Mesenchymal stem cell (in vitro differentiated cells and primary cell): ENCODE results near the gene LAMA5.

Source experiments
- DNase-seq: peaks from one replicate; pipeline ENCODE4 v3.0.0-alpha.2; 2013
- H2AFZ ChIP-seq: one replicate; pipeline ENCODE4 v1.6.1; 2013; ENCODE audit warnings: low read depth, mild to moderate bottlenecking, control low read depth, inconsistent platforms, low read length, moderate library complexity
- H2AK5ac ChIP-seq: 2 replicates; pipeline ENCODE4 v1.6.1; 2013; ENCODE audit warnings: low read length, moderate library complexity, mild to moderate bottlenecking, inconsistent platforms; ENCODE audit not compliant: severe bottlenecking
- H2BK120ac ChIP-seq: one replicate; pipeline ENCODE4 v1.6.1; 2013; ENCODE audit warnings: low read depth, mild to moderate bottlenecking, inconsistent platforms, low read length, moderate library complexity
- H2BK12ac ChIP-seq, 2 experiments: one replicate each; pipeline ENCODE4 v1.6.1; 2013; ENCODE audit warnings: inconsistent platforms in 2 of 2, low read length in 2 of 2, mild to moderate bottlenecking in 2 of 2, moderate library complexity in 2 of 2, control low read depth in 1 of 2
- H2BK15ac ChIP-seq: one replicate; pipeline ENCODE4 v1.6.1; 2013; ENCODE audit warnings: mild to moderate bottlenecking, low read depth, inconsistent platforms; ENCODE audit not compliant: poor library complexity, severe bottlenecking
- H2BK5ac ChIP-seq: 2 replicates; pipeline ENCODE4 v1.6.1; 2013; ENCODE audit warnings: low read depth, mild to moderate bottlenecking, low read length, control low read depth, inconsistent platforms; ENCODE audit not compliant: poor library complexity, severe bottlenecking
- H3K14ac ChIP-seq, 2 experiments: one replicate each; pipeline ENCODE4 v1.6.1; 2013; ENCODE audit warnings: inconsistent platforms in 2 of 2, low read length in 2 of 2, control low read depth in 1 of 2, mild to moderate bottlenecking in 1 of 2, moderate library complexity in 1 of 2
- H3K18ac ChIP-seq, 2 experiments: one replicate each; pipeline ENCODE4 v1.6.1; 2013; ENCODE audit warnings: inconsistent platforms in 2 of 2, low read length in 2 of 2, control low read depth in 1 of 2, low read depth in 1 of 2, mild to moderate bottlenecking in 1 of 2
- H3K23ac ChIP-seq, 2 experiments: one replicate each; pipeline ENCODE4 v1.6.1; 2013; ENCODE audit warnings: inconsistent platforms in 2 of 2, low read length in 2 of 2, mild to moderate bottlenecking in 2 of 2, moderate library complexity in 2 of 2, control low read depth in 1 of 2
- H3K27ac ChIP-seq: 2 replicates; pipeline ENCODE4 v1.5.1; 2013; ENCODE audit warnings: mild to moderate bottlenecking, moderate library complexity, low read length, control low read depth, inconsistent platforms; ENCODE audit not compliant: poor library complexity, severe bottlenecking
- H3K27me3 ChIP-seq, 2 experiments: 2 replicates each; pipeline versions ENCODE4 v1.6.1 to v1.7.0; 2013; ENCODE audit warnings: low read length in 2 of 2, mild to moderate bottlenecking in 2 of 2, moderate library complexity in 2 of 2, control low read depth in 1 of 2, inconsistent platforms in 1 of 2; ENCODE audit not compliant: control insufficient read depth in 1 of 2, insufficient read depth in 1 of 2
- H3K36me3 ChIP-seq, 2 experiments: 2 replicates each; pipeline versions ENCODE4 v1.6.1 to v1.7.0; 2013; ENCODE audit warnings: low read length in 2 of 2, control low read depth in 1 of 2, inconsistent platforms in 1 of 2, low read depth in 1 of 2, mild to moderate bottlenecking in 1 of 2; ENCODE audit not compliant: insufficient read depth in 2 of 2, control insufficient read depth in 1 of 2
- H3K4ac ChIP-seq, 2 experiments: one replicate each; pipeline ENCODE4 v1.6.1; 2013; ENCODE audit warnings: inconsistent platforms in 2 of 2, low read length in 2 of 2, mild to moderate bottlenecking in 2 of 2, moderate library complexity in 2 of 2, control low read depth in 1 of 2, low read depth in 1 of 2
- H3K4me1 ChIP-seq: 2 replicates; pipeline ENCODE4 v1.6.1; 2013; ENCODE audit warnings: low read depth, low read length, control low read depth; ENCODE audit not compliant: control insufficient read depth, insufficient read depth
- H3K4me2 ChIP-seq: 2 replicates; pipeline ENCODE4 v1.6.1; 2013; ENCODE audit warnings: low read length, mild to moderate bottlenecking, inconsistent platforms; ENCODE audit not compliant: poor library complexity, severe bottlenecking
- H3K4me3 ChIP-seq, 2 experiments: 2 replicates each; pipeline versions ENCODE4 v1.5.1 to v1.7.0; 2013; ENCODE audit warnings: low read length in 2 of 2, mild to moderate bottlenecking in 2 of 2, control low read depth in 1 of 2, low read depth in 1 of 2; ENCODE audit not compliant: insufficient read depth in 1 of 2
- H3K79me1 ChIP-seq: replicated peaks from 2 replicates; pipeline ENCODE4 v1.6.1; 2013; ENCODE audit warnings: mild to moderate bottlenecking, control low read depth, low read length, inconsistent platforms; ENCODE audit not compliant: poor library complexity, severe bottlenecking
- H3K9ac ChIP-seq: 2 replicates; pipeline ENCODE4 v1.7.0; 2013; ENCODE audit warnings: mild to moderate bottlenecking, low read length, moderate library complexity
- H3K9me3 ChIP-seq: 2 replicates; pipeline ENCODE4 v1.7.0; 2013; ENCODE audit warnings: mild to moderate bottlenecking, low read length; ENCODE audit not compliant: control insufficient read depth
- H4K8ac ChIP-seq: one replicate; pipeline ENCODE4 v1.6.1; 2013; ENCODE audit warnings: inconsistent platforms, mild to moderate bottlenecking, low read length, moderate library complexity
- H4K91ac ChIP-seq: one replicate; pipeline ENCODE4 v1.6.1; 2013; ENCODE audit warnings: mild to moderate bottlenecking, low read length, inconsistent platforms
- WGBS: methylation state at CpG from one replicate; pipeline ENCODE4 v1.1.7; 2013; ENCODE audit warnings: mixed read lengths; 5-methylcytosine and 5-hydroxymethylcytosine counted together

Gene LAMA5

DNA sequence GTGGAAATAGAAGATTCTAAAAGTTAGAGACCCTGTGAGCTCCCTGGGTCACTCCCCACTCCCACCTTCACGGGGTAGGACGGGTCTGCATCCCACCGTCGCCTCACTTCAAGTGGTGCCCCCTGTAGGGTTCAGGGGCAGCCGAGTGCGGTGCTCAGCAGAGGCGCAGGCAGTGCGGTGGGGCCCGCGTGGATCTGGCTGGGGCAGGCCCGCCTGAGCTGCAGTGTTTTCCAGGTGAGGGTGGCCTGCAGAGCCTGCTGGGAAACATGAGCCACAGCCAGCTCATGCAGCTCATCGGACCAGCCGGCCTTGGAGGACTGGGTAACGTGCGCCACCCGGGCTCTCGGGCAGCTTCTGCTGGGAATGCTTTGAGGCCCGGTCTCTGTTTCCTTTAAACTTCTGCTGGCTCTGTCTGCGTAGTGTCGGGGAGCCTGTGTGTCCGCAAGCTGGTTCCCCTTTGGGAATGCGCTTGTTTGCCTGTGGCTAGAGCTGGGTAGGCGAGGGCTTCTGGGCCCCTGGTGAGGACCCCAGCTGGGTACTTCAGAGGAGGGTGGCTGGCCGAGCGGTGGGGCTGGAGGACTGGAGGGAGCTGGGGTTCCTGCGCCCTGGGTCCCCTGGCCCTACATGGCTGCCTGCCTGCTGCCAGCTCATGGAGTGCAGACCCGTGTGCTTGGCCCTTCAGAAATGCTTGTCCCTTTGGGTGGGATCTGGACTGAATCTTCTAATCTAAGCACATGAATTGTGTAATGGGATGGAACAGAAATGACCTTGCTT, 60.5 kb downstream of the LAMA5 start:
- H2BK15ac ChIP-seq: no peak overlapping the region
- H2AFZ ChIP-seq: no peak overlapping the region
- no peaks in the 10 kb centered on the region for H3K9me3 ChIP-seq
- H3K27me3 ChIP-seq: no peaks in the 10 kb centered on the region
- H3K4me2 ChIP-seq: no peak overlapping the region
- no peak overlapping the region for H2BK5ac ChIP-seq
- H3K79me1 ChIP-seq: peaks cover 4% of the 10 kb centered on the region
- peak overlapping the region; percentile 50 for H3K27ac ChIP-seq
- WGBS: 95% methylated on average over 27 of the region's 27 CpGs
- no peak overlapping the region for H4K91ac ChIP-seq
- H2AK5ac ChIP-seq: no peak overlapping the region
- H2BK120ac ChIP-seq: no peak overlapping the region
- H3K18ac ChIP-seq: no peak overlapping the region
- H4K8ac ChIP-seq: no peak overlapping the region
- no peak overlapping the region for H2BK12ac ChIP-seq
- H3K14ac ChIP-seq: no peak overlapping the region
- H3K23ac ChIP-seq: no peak overlapping the region
- no peak overlapping the region for H3K9ac ChIP-seq
- H3K4me1 ChIP-seq: peaks cover 44% of the 10 kb centered on the region
- DNase-seq: no peak
- H3K36me3 ChIP-seq: peaks cover 51 to 78% of the 10 kb centered on the region in 2 experiments
- H3K4me3 ChIP-seq: no peak overlapping the region
- H3K4ac ChIP-seq: no peak overlapping the region

DNA sequence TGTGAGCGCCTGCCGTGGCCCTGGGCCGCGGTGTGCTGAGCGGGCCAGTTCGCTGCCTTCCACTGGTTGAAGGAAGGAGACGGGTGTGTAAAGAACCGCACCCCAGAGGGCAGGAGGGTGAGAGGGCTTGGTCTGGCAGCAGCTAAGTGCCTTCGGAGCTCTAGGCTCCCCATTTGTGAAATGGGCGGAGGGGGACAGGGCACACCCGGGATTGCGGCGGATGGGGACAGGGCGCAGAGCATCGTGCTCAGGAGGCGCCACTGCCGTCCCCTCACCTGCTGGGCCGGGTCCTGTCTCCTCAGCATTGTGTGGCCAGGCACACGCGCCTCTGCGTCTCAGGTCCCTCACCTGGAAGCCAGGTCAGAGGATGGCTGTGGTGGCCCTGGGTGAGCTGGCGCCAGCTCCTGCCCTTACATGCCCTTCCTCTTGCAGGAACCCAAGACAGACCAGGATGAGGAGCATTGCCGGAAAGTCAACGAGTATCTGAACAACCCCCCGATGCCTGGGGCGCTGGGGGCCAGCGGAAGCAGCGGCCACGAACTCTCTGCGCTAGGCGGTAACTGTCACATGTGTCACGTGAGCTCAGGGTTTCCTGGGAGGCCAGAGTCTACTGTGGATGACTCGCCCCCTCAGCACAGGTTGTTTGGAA, 61.2 kb downstream of the LAMA5 start:
- peak overlapping the region; percentile 13 for H3K4me2 ChIP-seq
- no peak overlapping the region for H2BK120ac ChIP-seq
- no peak overlapping the region for H2BK5ac ChIP-seq
- no peak overlapping the region for H2AFZ ChIP-seq
- peaks cover 50 to 75% of the 10 kb centered on the region in 2 experiments for H3K36me3 ChIP-seq
- no peak overlapping the region for H2AK5ac ChIP-seq
- no peaks in the 10 kb centered on the region for H3K9me3 ChIP-seq
- no peak overlapping the region for H3K18ac ChIP-seq
- no peaks in the 10 kb centered on the region for H3K79me1 ChIP-seq
- H3K4me3 ChIP-seq: no peak overlapping the region
- no peaks in the 10 kb centered on the region for H3K27me3 ChIP-seq
- WGBS: 94% methylated on average over 33 of the region's 33 CpGs
- no peak overlapping the region for H4K91ac ChIP-seq
- H3K4ac ChIP-seq: no peak overlapping the region
- no peak overlapping the region for H3K9ac ChIP-seq
- no peak overlapping the region for H2BK15ac ChIP-seq
- no peak overlapping the region for H2BK12ac ChIP-seq
- peak overlapping the region; percentile 3 for H4K8ac ChIP-seq
- peak overlapping the region; percentile 50 for H3K27ac ChIP-seq
- H3K23ac ChIP-seq: no peak overlapping the region
- peaks cover 44% of the 10 kb centered on the region for H3K4me1 ChIP-seq
- no peak for DNase-seq
- no peak overlapping the region for H3K14ac ChIP-seq

DNA sequence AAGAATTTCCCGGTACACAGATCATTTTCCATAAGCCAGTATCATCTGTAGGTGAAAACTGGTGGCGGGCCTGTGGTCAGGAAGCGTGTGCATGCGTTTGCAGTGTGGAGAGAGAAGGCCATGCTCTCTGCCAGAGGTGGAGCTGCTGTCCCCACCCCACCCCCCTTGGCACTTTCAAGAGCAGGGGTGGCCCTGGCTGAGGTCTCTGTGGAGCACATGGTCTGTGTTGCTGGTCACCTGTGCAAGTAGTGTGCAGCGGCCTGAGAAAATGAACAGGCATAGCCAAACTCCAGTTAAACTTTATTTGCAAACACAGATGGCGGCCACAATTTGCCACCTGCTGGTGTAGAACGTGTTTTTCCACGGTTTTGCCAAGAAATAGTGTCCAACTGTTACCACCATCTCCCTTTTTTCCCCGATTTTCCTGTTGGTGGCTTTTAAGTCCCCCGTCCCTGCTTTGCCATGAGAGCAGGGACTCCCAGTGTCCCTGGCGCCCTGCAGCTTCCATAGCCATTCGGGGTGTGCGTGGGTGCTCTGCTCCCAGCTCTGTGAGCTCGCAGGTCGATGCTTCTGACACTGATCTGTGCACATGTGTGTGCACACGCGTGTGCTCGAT, 61.9 kb downstream of the LAMA5 start:
- H3K23ac ChIP-seq: peak overlapping the region in 1 of 2 experiments; percentile 51
- no peaks in the 10 kb centered on the region for H3K9me3 ChIP-seq
- DNase-seq: peak; percentile 15
- H3K36me3 ChIP-seq: peaks cover 47 to 73% of the 10 kb centered on the region in 2 experiments
- H3K27me3 ChIP-seq: no peaks in the 10 kb centered on the region
- WGBS: 90% methylated on average over 18 of the region's 18 CpGs
- no peak overlapping the region for H2AFZ ChIP-seq
- H3K79me1 ChIP-seq: no peaks in the 10 kb centered on the region
- peak overlapping the region; percentile 93 for H3K9ac ChIP-seq
- H2AK5ac ChIP-seq: no peak overlapping the region
- H3K27ac ChIP-seq: peak overlapping the region; percentile 50
- H4K8ac ChIP-seq: no peak overlapping the region
- peak overlapping the region in 1 of 2 experiments; percentile 98 for H3K4me3 ChIP-seq
- peak overlapping the region; percentile 89 for H3K4me2 ChIP-seq
- H3K4me1 ChIP-seq: peaks cover 48% of the 10 kb centered on the region
- no peak overlapping the region for H2BK15ac ChIP-seq
- no peak overlapping the region for H4K91ac ChIP-seq
- no peak overlapping the region for H3K18ac ChIP-seq
- H2BK5ac ChIP-seq: no peak overlapping the region
- no peak overlapping the region for H3K4ac ChIP-seq
- no peak overlapping the region for H3K14ac ChIP-seq
- no peak overlapping the region for H2BK120ac ChIP-seq
- H2BK12ac ChIP-seq: no peak overlapping the region
